Immature natural killer cell (primary cell): ENCODE data around the gene ACTN1. TPM values are rescaled to one million over a fixed set of nuclear protein-coding genes. Genes with fewer than 3 reads are reported as not detected.

Source experiments
- DNase-seq, 3 donors: peaks; one replicate each; pipeline ENCODE4 v3.0.0; 2022; ENCODE audit warnings: mixed read lengths in 1 of 3
- H3K27ac Mint-ChIP-seq, 6 donors: one replicate each; pipeline ENCODE4 v1.8.0; 2020; ENCODE audit warnings: mixed read lengths in 6 of 6, mild to moderate bottlenecking in 5 of 6, inconsistent platforms in 4 of 6, moderate library complexity in 3 of 6
- H3K27me3 Mint-ChIP-seq, 3 donors: one replicate each; pipeline ENCODE4 v1.8.0; 2020 to 2021; ENCODE audit warnings: low read depth in 3 of 3, mild to moderate bottlenecking in 3 of 3, mixed read lengths in 3 of 3, moderate library complexity in 3 of 3, inconsistent platforms in 1 of 3
- H3K36me3 Mint-ChIP-seq, 3 donors: one replicate each; pipeline ENCODE4 v1.8.0; 2020; ENCODE audit warnings: mixed read lengths in 3 of 3, inconsistent platforms in 2 of 3, mild to moderate bottlenecking in 2 of 3
- H3K4me1 Mint-ChIP-seq, 2 donors: one replicate each; pipeline ENCODE4 v1.8.0; 2020; ENCODE audit warnings: inconsistent platforms in 2 of 2, mild to moderate bottlenecking in 2 of 2, mixed read lengths in 2 of 2, moderate library complexity in 1 of 2
- H3K4me3 Mint-ChIP-seq, 5 donors: one replicate each; pipeline ENCODE4 v1.8.0; 2020; ENCODE audit warnings: mild to moderate bottlenecking in 5 of 5, mixed read lengths in 5 of 5, inconsistent platforms in 3 of 5, moderate library complexity in 3 of 5
- H3K9me3 Mint-ChIP-seq, 6 donors: one replicate each; pipeline ENCODE4 v1.8.0; 2020; ENCODE audit warnings: mild to moderate bottlenecking in 6 of 6, mixed read lengths in 6 of 6, inconsistent platforms in 4 of 6, moderate library complexity in 3 of 6
- polyA plus RNA-seq, 3 donors: library from polyadenylated mRNA; unstranded; fragments of 300-500 nt; fragmentation: Illumina TruSeq; gene quantifications; one replicate each; pipeline ENCODE4 v1.2.3, GENCODE V29; 2021

The ACTN1 gene
- polyA plus RNA-seq, 3 donors from 2014 or later: 5.2 to 9.7 (median 9.3) TPM

GRCh38 chr14:68894802-68895703 is 84.0 kb downstream of the ACTN1 start:
- Mint-ChIP-seq H3K27me3 (peaks cover 8 to 19% (median 14%) of the 10 kb centered on the region in 3 donors), H3K9me3 (peaks cover 0 to 6% (median 4%) of the 10 kb centered on the region in 6 donors), H3K27ac (no peak overlapping the region), H3K4me3 (no peak overlapping the region), H3K36me3 (peaks cover 0 to 3% (median 0%) of the 10 kb centered on the region in 3 donors), H3K4me1 (peaks cover 29 to 38% of the 10 kb centered on the region in 2 donors)
- DNase-seq: no peak

GRCh38 chr14:68894123-68894522 is 85.0 kb downstream of the ACTN1 start:
- peaks cover 7 to 15% (median 13%) of the 10 kb centered on the region in 3 donors for H3K27me3 Mint-ChIP-seq
- no peak overlapping the region for H3K4me3 Mint-ChIP-seq
- peaks cover 20 to 29% of the 10 kb centered on the region in 2 donors for H3K4me1 Mint-ChIP-seq
- peaks cover 0 to 6% (median 4%) of the 10 kb centered on the region in 6 donors for H3K9me3 Mint-ChIP-seq
- H3K27ac Mint-ChIP-seq: no peak overlapping the region
- peaks cover 0 to 3% (median 0%) of the 10 kb centered on the region in 3 donors for H3K36me3 Mint-ChIP-seq
- DNase-seq: no peak

GRCh38 chr14:68893566-68893965 is 85.5 kb downstream of the ACTN1 start:
- Mint-ChIP-seq H3K9me3 (peaks cover 0 to 6% (median 4%) of the 10 kb centered on the region in 6 donors), H3K27ac (no peak overlapping the region), H3K4me1 (peaks cover 15 to 23% of the 10 kb centered on the region in 2 donors), H3K4me3 (no peak overlapping the region), H3K27me3 (peaks cover 1 to 9% (median 7%) of the 10 kb centered on the region in 3 donors), H3K36me3 (peaks cover 0 to 3% (median 0%) of the 10 kb centered on the region in 3 donors)
- DNase-seq: no peak

- H3K9me3 Mint-ChIP-seq: no peaks in the 10 kb centered on the region
- no peaks in the 10 kb centered on the region for H3K36me3 Mint-ChIP-seq
- H3K27me3 Mint-ChIP-seq: peaks cover 0 to 5% (median 5%) of the 10 kb centered on the region in 3 donors
- H3K27ac Mint-ChIP-seq: no peak overlapping the region
- H3K4me3 Mint-ChIP-seq: no peak overlapping the region
- H3K4me1 Mint-ChIP-seq: peaks cover 9 to 17% of the 10 kb centered on the region in 2 donors
- no peak for DNase-seq
Observed at GRCh38 chr14:68892961-68893360, 86.1 kb downstream of the ACTN1 start.

GRCh38 chr14:68891851-68892660 is 87.0 kb downstream of the ACTN1 start:
- Mint-ChIP-seq H3K4me1 (peaks cover 0 to 8% of the 10 kb centered on the region in 2 donors), H3K27ac (no peak overlapping the region), H3K9me3 (no peaks in the 10 kb centered on the region), H3K36me3 (no peaks in the 10 kb centered on the region), H3K27me3 (peaks cover 0 to 2% (median 1%) of the 10 kb centered on the region in 3 donors), H3K4me3 (no peak overlapping the region)
- no peak for DNase-seq

GRCh38 chr14:68890173-68890931 is 88.8 kb downstream of the ACTN1 start:
- DNase-seq: no peak
- H3K27ac Mint-ChIP-seq: no peak overlapping the region
- H3K4me3 Mint-ChIP-seq: no peak overlapping the region
- H3K9me3 Mint-ChIP-seq: no peaks in the 10 kb centered on the region
- no peaks in the 10 kb centered on the region for H3K36me3 Mint-ChIP-seq
- H3K4me1 Mint-ChIP-seq: no peaks in the 10 kb centered on the region
- H3K27me3 Mint-ChIP-seq: peaks cover 0 to 2% (median 0%) of the 10 kb centered on the region in 3 donors

GRCh38 chr14:68888883-68889282 is 90.2 kb downstream of the ACTN1 start:
- peaks cover 0 to 2% (median 0%) of the 10 kb centered on the region in 3 donors for H3K27me3 Mint-ChIP-seq
- H3K4me1 Mint-ChIP-seq: no peaks in the 10 kb centered on the region
- no peaks in the 10 kb centered on the region for H3K36me3 Mint-ChIP-seq
- no peak for DNase-seq
- no peaks in the 10 kb centered on the region for H3K9me3 Mint-ChIP-seq
- no peak overlapping the region for H3K4me3 Mint-ChIP-seq
- H3K27ac Mint-ChIP-seq: no peak overlapping the region

GRCh38 chr14:68888025-68888850 is 90.9 kb downstream of the ACTN1 start:
- Mint-ChIP-seq H3K4me1 (no peaks in the 10 kb centered on the region), H3K36me3 (no peaks in the 10 kb centered on the region), H3K4me3 (no peak overlapping the region), H3K27me3 (peaks cover 0 to 2% (median 0%) of the 10 kb centered on the region in 3 donors), H3K9me3 (no peaks in the 10 kb centered on the region), H3K27ac (no peak overlapping the region)
- no peak for DNase-seq

GRCh38 chr14:68886109-68886434 is 93.0 kb downstream of the ACTN1 start:
- DNase-seq: no peak
- no peak overlapping the region for H3K27ac Mint-ChIP-seq
- no peaks in the 10 kb centered on the region for H3K9me3 Mint-ChIP-seq
- peaks cover 4 to 11% (median 9%) of the 10 kb centered on the region in 3 donors for H3K36me3 Mint-ChIP-seq
- H3K4me3 Mint-ChIP-seq: no peak overlapping the region
- peaks cover 0 to 4% (median 2%) of the 10 kb centered on the region in 3 donors for H3K27me3 Mint-ChIP-seq
- H3K4me1 Mint-ChIP-seq: no peaks in the 10 kb centered on the region

GRCh38 chr14:68885226-68886108 is 93.6 kb downstream of the ACTN1 start:
- H3K27ac Mint-ChIP-seq: no peak overlapping the region
- H3K27me3 Mint-ChIP-seq: peaks cover 0 to 2% (median 2%) of the 10 kb centered on the region in 3 donors
- H3K9me3 Mint-ChIP-seq: no peaks in the 10 kb centered on the region

GRCh38 chr14:68884031-68885030 is 94.8 kb downstream of the ACTN1 start:
- H3K9me3 Mint-ChIP-seq: no peaks in the 10 kb centered on the region
- no peaks in the 10 kb centered on the region for H3K4me1 Mint-ChIP-seq
- peaks cover 0 to 2% (median 2%) of the 10 kb centered on the region in 3 donors for H3K27me3 Mint-ChIP-seq
- no peak overlapping the region for H3K4me3 Mint-ChIP-seq
- no peak overlapping the region for H3K27ac Mint-ChIP-seq
- H3K36me3 Mint-ChIP-seq: peaks cover 4 to 11% (median 9%) of the 10 kb centered on the region in 3 donors
- no peak for DNase-seq

More at GRCh38 chr14:68885226-68886108, 93.6 kb downstream of the ACTN1 start:
- no peak overlapping the region for H3K4me3 Mint-ChIP-seq
- no peaks in the 10 kb centered on the region for H3K4me1 Mint-ChIP-seq
- H3K36me3 Mint-ChIP-seq: peaks cover 4 to 11% (median 9%) of the 10 kb centered on the region in 3 donors
- no peak for DNase-seq
